NB4 (cell line): ENCODE results near the gene TMEM145.

Source experiments
- DNase-seq: peaks from one replicate; pipeline ENCODE4 v3.0.0; 2010; ENCODE audit warnings: low read depth
- H3K4me3 ChIP-seq: one replicate; pipeline ENCODE4 v1.5.1; 2011; ENCODE audit warnings: mild to moderate bottlenecking, low read depth, low read length, moderate library complexity
- CTCF ChIP-seq: IDR thresholded peaks from one replicate; pipeline ENCODE4 v1.5.1; 2012; ENCODE audit warnings: low read depth, low read length
- MAX ChIP-seq: IDR thresholded peaks from 2 replicates; pipeline ENCODE4 v1.6.1; 2011; ENCODE audit warnings: low read depth, low read length
- MYC ChIP-seq: IDR thresholded peaks from 2 replicates; pipeline ENCODE4 v1.6.1; 2011; ENCODE audit warnings: low read depth, low read length
- POLR2A ChIP-seq: IDR thresholded peaks from 2 replicates; pipeline ENCODE4 v1.6.1; 2011; ENCODE audit warnings: mild to moderate bottlenecking; ENCODE audit not compliant: insufficient read length; ENCODE audit errors: extremely low read depth

TMEM145 gene

GRCh38 chr19:42367929-42368328 lies 54.8 kb downstream of the TMEM145 start:
- no peak overlapping the region for H3K4me3 ChIP-seq
- no peak for DNase-seq
- no peak for TF ChIP-seq MYC
- no peak for TF ChIP-seq MAX
- no peak for TF ChIP-seq POLR2A
- no peak for TF ChIP-seq CTCF

- no peak overlapping the region for H3K4me3 ChIP-seq
- TF ChIP-seq CTCF (no peak), POLR2A (no peak), MAX (no peak), MYC (no peak)
- no peak for DNase-seq
Observed at GRCh38 chr19:42368360-42368759, 55.3 kb downstream of the TMEM145 start.

GRCh38 chr19:42368765-42369164 lies 55.7 kb downstream of the TMEM145 start:
- no peak for DNase-seq
- H3K4me3 ChIP-seq = no peak overlapping the region
- TF ChIP-seq MAX (no peak), MYC (no peak), POLR2A (no peak), CTCF (no peak)

GRCh38 chr19:42369433-42370067 lies 56.4 kb downstream of the TMEM145 start:
- H3K4me3 ChIP-seq = no peak overlapping the region
- DNase-seq = no peak
- no peak for TF ChIP-seq MAX
- no peak for TF ChIP-seq MYC
- no peak for TF ChIP-seq POLR2A
- no peak for TF ChIP-seq CTCF

GRCh38 chr19:42370068-42370520 lies 57.0 kb downstream of the TMEM145 start:
- TF ChIP-seq MAX = no peak
- no peak for TF ChIP-seq CTCF
- TF ChIP-seq POLR2A = no peak
- TF ChIP-seq MYC = no peak
- no peak for DNase-seq
- H3K4me3 ChIP-seq = no peak overlapping the region

- no peak for TF ChIP-seq MYC
- TF ChIP-seq CTCF = no peak
- TF ChIP-seq POLR2A = no peak
- no peak for TF ChIP-seq MAX
Observed at GRCh38 chr19:42370626-42371175, 57.6 kb downstream of the TMEM145 start.

More at GRCh38 chr19:42370626-42371175, 57.6 kb downstream of the TMEM145 start:
- DNase-seq = peak; percentile 22
- no peak overlapping the region for H3K4me3 ChIP-seq
